ENCODE measurements around the gene CCNG2. TPM values are rescaled to one million over a fixed set of nuclear protein-coding genes. Genes with fewer than 3 reads are reported as not detected.

The CCNG2 gene
- total RNA-seq, 2 donors from 2014 or later = 34.0 to 145 TPM

DNA sequence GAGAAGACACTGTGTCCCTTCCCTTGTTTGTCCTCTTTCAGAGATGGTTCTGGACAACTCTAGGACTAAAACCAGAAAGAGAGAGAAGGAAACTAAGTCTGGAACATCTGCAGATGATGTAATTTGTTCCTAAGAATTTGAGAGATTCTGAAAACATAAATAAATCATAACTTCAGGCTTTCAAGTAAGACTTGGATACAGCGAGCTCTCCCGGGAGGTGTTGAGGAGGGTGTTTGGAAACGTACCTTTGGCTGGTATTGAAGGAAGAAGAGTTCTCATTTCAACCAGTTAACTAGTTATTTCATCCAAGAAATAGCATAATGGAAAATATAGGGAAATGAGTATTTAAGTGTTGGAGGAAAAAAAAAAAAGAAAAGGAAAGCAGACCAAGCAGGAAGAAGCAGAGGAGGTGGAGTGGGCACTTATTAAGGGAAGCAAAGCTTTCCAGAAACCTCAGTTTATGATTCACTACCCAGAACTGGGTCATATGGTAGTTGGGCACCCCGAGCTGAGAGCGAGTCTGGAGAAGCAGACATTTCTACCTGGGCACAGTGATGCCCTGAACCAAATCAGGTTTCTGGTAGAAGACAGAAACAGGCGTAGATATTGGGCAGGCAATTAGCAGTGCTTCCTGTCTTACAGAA is 26.9 kb downstream of the CCNG2 start:
- Histone ChIP-seq H3K4me3 (no peak overlapping the region), H3K27ac (no peak overlapping the region), H3K27me3 (no peaks in the 10 kb centered on the region), H3K36me3 (no peaks in the 10 kb centered on the region), H3K4me1 (no peaks in the 10 kb centered on the region), H3K9me3 (no peaks in the 10 kb centered on the region), H3K9ac (ENCODE audit: low read depth in 2 of 2, low read length in 2 of 2) (no peak overlapping the region)
- intact Hi-C loops (cut with DNase I) = no loop called here
- DNase-seq = no peak
- TF ChIP-seq, protein P1, sequence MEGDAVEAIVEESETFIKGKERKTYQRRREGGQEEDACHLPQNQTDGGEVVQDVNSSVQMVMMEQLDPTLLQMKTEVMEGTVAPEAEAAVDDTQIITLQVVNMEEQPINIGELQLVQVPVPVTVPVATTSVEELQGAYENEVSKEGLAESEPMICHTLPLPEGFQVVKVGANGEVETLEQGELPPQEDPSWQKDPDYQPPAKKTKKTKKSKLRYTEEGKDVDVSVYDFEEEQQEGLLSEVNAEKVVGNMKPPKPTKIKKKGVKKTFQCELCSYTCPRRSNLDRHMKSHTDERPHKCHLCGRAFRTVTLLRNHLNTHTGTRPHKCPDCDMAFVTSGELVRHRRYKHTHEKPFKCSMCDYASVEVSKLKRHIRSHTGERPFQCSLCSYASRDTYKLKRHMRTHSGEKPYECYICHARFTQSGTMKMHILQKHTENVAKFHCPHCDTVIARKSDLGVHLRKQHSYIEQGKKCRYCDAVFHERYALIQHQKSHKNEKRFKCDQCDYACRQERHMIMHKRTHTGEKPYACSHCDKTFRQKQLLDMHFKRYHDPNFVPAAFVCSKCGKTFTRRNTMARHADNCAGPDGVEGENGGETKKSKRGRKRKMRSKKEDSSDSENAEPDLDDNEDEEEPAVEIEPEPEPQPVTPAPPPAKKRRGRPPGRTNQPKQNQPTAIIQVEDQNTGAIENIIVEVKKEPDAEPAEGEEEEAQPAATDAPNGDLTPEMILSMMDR (IDR thresholded peaks at IDR 0.05) = no peak

DNA sequence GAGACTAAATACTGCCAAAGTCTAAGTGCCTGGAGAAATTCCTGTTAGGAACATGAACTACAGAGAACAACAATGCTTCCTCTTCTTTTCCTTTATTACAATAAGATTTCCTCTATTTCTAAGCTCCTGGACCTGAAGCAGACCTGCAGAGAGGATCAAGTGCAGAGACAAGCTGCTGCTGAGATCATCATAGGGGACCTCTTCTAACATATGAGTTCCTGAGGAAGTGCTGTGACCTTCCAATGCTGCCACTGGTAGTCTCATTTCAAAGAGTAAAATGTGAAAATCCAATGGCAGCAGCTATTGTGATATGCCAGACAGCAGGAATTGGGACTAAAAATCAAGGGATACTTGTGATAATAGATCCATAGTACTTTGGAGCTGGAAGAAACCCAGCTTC is 28.0 kb downstream of the CCNG2 start:
- TF ChIP-seq, protein P1 (IDR thresholded peaks at IDR 0.05) = no peak
- Histone ChIP-seq H3K9ac (ENCODE audit: low read depth in 2 of 2, low read length in 2 of 2) (no peak overlapping the region), H3K27ac (no peak overlapping the region)

DNA sequence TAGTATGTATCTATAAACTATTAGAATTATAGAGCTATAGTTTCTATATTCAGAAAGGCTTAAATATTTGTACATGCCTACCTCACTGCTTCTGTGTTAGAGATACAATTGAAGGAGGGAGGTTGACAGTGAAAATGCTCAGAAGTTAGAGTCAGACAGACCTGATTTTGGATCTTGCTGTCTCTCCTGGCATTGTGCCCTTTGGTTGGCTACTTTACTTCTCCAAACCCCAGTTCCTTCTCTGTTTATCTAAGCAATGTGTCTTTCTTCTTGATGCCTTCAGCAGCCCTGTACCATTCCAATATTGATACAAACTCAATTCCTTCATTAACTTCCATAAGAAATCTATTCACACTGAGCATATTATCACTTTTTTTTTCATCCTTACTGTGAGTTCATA is 28.7 kb downstream of the CCNG2 start:
- DNase-seq = no peak
- Histone ChIP-seq H3K9ac (ENCODE audit: low read depth in 2 of 2, low read length in 2 of 2) (no peak overlapping the region), H3K27ac (no peak overlapping the region), H3K9me3 (no peaks in the 10 kb centered on the region), H3K4me3 (no peak overlapping the region), H3K4me1 (no peaks in the 10 kb centered on the region), H3K27me3 (no peaks in the 10 kb centered on the region), H3K36me3 (no peaks in the 10 kb centered on the region)
- intact Hi-C loops (cut with DNase I) = no loop called here
- TF ChIP-seq, protein P1 (IDR thresholded peaks at IDR 0.05) = no peak

More for the DNA sequence above, 28.0 kb downstream of the CCNG2 start:
- Histone ChIP-seq H3K9me3 (no peaks in the 10 kb centered on the region), H3K4me1 (no peaks in the 10 kb centered on the region), H3K36me3 (no peaks in the 10 kb centered on the region), H3K27me3 (no peaks in the 10 kb centered on the region), H3K4me3 (no peak overlapping the region)
- intact Hi-C loops (cut with DNase I) = no loop called here
- no peak for DNase-seq

GRCh38 chr4:77187322-77187721 is 30.3 kb downstream of the CCNG2 start:
- no peaks in the 10 kb centered on the region for H3K36me3 ChIP-seq
- TF ChIP-seq, protein P1 (IDR thresholded peaks at IDR 0.05) = no peak
- no peak for DNase-seq
- H3K27me3 ChIP-seq = no peaks in the 10 kb centered on the region
- H3K27ac ChIP-seq = no peak overlapping the region
- intact Hi-C loops (cut with DNase I) = no loop called here
- H3K4me1 ChIP-seq = no peaks in the 10 kb centered on the region
- no peak overlapping the region for H3K9ac ChIP-seq (ENCODE audit: low read depth in 2 of 2, low read length in 2 of 2)
- H3K4me3 ChIP-seq = no peak overlapping the region
- no peaks in the 10 kb centered on the region for H3K9me3 ChIP-seq

DNA sequence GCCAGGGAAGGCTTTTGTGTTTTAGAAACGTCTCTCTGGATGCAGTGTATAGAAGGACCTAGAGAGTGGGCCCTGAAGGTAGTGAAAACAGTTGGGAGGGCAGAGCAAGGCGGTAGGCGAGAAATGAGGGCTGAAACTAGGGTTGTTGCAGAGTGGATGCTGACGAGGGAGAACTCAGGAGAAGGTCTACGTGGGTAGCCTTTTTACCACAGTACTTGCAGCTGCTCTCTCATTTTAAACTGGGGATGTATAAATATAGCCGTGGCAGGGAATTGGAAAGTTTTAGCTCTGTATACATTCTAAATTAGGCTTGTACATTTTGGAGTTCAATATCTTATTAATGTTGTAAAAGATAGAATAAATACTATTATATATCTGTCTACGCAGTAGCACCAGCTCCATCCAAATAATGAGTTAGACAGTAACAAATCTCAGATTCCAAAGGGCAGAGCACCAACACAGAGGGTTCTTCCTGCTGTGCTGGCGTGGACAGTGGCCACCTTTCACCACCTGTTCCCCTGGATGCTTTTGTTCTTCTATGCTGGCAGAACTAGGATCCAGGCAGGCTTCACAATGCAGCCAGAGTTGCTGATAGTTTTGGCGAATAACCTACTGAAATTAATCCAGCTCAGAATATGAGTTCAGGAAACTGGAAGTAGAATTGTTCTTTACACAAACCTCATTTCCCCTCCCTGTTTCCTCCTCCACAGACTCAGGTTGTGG is 31.7 kb downstream of the CCNG2 start:
- no peak overlapping the region for H3K27ac ChIP-seq
- TF ChIP-seq, protein P1 (IDR thresholded peaks at IDR 0.05) = no peak
- no peaks in the 10 kb centered on the region for H3K36me3 ChIP-seq
- intact Hi-C loops (cut with DNase I) = no loop called here
- no peak for DNase-seq
- no peak overlapping the region for H3K9ac ChIP-seq (ENCODE audit: low read depth in 2 of 2, low read length in 2 of 2)
- no peak overlapping the region for H3K4me3 ChIP-seq
- no peaks in the 10 kb centered on the region for H3K27me3 ChIP-seq
- H3K4me1 ChIP-seq = no peaks in the 10 kb centered on the region
- no peaks in the 10 kb centered on the region for H3K9me3 ChIP-seq
